Erythroblast (primary cell): Measurements from ENCODE around the gene TRAPPC12.
"Not testable (repeated sequence)": the region's sequence is repeated elsewhere in the genome, so short reads cannot be mapped to it uniquely, and the experiment has no call there.

ENCODE experiments used
- GATA1 ChIP-seq: IDR thresholded peaks from 2 replicates; pipeline ENCODE4 v1.6.1; 2011; ENCODE audit warnings: low read depth, mild to moderate bottlenecking, control low read depth, low read length, moderate library complexity
- POLR2A ChIP-seq: IDR thresholded peaks from 2 replicates; pipeline ENCODE4 v1.6.1; 2011; ENCODE audit warnings: mild to moderate bottlenecking, low read length

- not testable (repeated sequence) for TF ChIP-seq POLR2A, GATA1
Measured at GRCh38 chr2:3448441-3448911, 69.0 kb downstream of the TRAPPC12 start.
